SK-N-MC (cell line): ENCODE results near the gene VEGFB.

Experiments
- EZH2 ChIP-seq: fragments of 200-600 bp; sonication (generic); IDR thresholded peaks from one replicate; pipeline ENCODE4 v1.6.1; 2017; ENCODE audit warnings: antibody characterized with exemption
- POLR2AphosphoS5 ChIP-seq: IDR thresholded peaks from 2 replicates; pipeline ENCODE4 v1.6.1; 2012; ENCODE audit warnings: mild to moderate bottlenecking, low read depth, low read length, borderline replicate concordance

GRCh38 chr11:64235437-64236161, 1.2 kb downstream of the VEGFB start:
- no peak for TF ChIP-seq EZH2
- no peak for TF ChIP-seq POLR2AphosphoS5
